GM18873 (cell line): ENCODE data around the gene SLC2A2.

Experiments
- ATAC-seq: cut with Tn5 transposase; IDR thresholded peaks from one replicate; pipeline ENCODE4 v1.9.1; 2021; ENCODE audit warnings: mild to moderate bottlenecking, moderate library complexity, moderate number of reproducible peaks; ENCODE audit not compliant: unreplicated experiment, low FRiP score

The SLC2A2 gene

DNA sequence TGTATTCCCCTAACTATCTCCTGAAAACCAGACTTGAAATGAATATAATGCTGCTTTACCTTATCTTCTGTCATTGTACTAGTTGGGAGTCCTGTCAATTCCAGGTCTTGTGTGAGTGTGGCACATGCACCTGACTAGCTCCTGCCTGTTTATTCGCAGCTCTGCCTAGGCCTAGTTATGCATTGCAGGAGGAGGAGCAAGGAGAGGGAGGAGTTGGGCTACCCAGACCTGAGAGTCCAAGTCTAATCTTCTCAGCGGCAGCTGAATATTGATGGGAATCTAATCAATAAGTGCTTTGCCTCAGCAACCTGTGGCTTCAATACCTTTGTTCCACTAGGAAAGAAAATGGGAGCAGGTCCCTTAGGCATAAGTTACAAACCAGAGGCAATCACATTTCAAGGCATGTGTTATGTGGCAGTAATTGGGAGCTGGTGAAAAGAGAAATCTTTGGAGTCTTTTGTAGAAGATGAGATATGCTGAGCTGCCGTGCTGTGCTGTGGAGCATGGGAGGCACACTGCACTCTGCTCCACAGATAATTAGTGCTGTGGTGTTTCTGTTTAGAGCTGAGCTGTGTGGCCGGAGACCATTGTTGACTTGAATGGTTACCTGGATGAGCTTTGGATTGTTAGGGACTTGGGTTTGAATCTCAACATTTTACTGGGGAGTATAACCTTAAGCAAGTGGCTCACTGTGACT, at the start of gene SLC2A2:
TSS of gene SLC2A2 (minus strand) at position 124 of the 697 bp plus-strand sequence. CDS start at position 74, 50 bp downstream.
- no peak for ATAC-seq

DNA sequence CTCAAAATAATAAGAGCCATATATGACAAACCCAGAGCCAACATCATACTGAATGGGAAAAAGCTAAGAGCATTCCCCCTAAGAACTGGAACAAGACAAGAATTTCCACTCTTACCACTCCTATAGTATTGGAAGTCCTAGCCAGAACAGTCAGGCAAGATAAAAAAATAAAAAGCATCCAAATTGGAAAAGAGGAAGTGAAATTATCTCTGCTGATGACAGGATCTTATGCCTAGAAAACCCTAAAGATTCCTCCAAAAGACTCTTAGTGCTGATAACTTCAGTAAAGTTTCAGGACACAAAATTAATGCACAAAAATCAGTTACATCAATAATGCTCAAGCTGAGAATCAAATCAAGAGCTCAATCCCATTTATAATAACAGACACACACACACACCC, 45.9 kb upstream of the SLC2A2 start:
- ATAC-seq = no peak

DNA sequence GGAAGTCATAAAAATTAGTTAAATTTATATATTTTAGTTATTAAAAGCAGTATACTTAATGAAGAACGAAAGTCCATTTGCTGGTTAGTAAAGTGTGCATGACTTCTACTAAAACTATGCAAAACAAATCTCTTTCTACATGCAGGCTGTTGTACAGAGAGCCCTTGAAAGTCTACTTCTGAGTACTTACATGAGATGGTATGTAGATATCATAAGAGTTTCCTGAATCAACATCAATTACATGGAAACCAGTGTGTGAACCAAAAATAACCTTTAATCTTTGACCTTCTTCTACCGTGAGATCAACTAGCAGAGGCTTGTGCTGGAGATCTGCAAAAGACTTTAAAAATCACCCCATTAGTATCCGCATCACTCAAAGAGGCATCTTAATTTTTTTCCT, 42.1 kb upstream of the SLC2A2 start:
- no peak for ATAC-seq

- ATAC-seq = no peak
Observed at GRCh38 chr3:171066206-171066605, 39.7 kb upstream of the SLC2A2 start.

GRCh38 chr3:171065732-171066131, 39.2 kb upstream of the SLC2A2 start:
- no peak for ATAC-seq

DNA sequence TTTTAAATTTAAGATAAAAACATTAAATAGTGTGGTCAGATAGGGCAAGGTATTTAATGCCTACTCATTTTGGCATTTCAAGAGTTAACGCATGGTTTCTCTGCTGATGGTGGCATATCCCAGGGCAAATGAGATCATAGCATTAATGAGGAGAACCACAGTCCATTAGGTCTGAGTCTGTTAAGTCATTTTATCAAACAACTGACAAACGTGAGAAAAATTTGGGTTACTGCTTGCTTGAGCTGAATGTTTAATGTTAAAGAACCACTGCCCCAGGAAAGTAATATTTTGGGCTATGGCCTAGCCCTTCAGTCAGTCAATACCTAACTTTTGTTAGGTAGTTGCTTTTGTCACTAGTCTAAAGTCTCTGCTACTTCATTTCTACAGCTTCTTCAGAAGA, 37.9 kb upstream of the SLC2A2 start:
- no peak for ATAC-seq

DNA sequence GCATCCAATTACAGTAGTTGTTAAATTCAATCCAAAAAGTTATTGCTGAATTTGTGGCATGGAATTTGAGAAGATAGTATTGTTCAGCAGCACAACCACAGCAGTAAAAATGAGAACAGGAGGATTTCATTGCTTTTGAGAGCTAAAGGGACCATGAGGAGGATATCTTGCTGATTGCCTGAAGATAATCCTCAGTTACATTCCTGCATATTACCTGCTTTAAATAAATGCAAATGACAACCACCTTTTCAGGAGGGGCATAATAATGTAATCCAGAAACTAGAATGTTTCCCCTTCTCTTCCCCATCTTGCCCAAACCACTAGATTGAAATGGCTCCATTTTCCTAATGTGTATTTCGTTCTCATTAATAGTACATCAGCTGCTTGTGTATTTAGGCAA, 35.2 kb upstream of the SLC2A2 start:
- no peak for ATAC-seq

GRCh38 chr3:171059978-171060377, 33.5 kb upstream of the SLC2A2 start:
- ATAC-seq = no peak

- no peak for ATAC-seq
Observed at GRCh38 chr3:171058873-171059603, 32.5 kb upstream of the SLC2A2 start.

DNA sequence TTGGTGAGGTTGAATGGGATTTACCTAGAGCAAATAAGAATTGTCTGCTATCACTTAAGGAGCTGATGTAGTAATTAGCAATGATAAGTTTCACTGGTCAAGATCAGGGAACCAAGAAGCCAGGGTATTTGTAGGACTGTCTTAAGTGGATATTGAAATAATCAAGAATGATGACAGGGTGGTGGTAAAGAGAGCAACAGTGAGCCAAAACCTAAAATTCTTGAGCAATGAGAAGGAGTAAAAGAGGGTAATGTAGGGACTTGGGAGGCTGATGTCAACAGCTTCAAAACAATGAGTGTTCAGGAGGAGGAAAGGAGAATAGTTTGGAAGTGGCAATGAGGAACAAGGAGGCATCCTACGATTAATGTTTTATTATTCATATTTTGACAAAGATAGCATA, 31.5 kb upstream of the SLC2A2 start:
- no peak for ATAC-seq

DNA sequence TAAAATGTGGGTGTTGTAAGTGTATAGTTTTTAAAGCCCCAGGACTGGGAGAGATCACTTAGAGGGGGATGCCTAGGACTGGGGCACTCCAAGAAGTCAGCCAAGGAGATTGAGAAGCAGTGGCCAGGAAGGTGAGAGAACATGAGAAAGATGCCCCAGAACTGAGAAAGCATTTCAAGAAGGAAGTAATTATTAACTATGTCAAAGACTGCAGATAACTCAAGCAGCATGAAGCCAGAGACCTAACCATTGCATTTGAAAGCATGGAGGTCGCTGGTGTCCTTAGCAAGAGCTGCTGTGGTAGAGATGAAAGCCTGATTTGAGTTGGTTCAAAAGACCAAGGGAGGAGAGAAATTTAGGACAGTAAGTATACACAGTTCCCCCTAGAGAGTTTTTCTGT, 30.6 kb upstream of the SLC2A2 start:
- ATAC-seq = no peak

- no peak for ATAC-seq
Observed at GRCh38 chr3:171056528-171056927, 30.0 kb upstream of the SLC2A2 start.

DNA sequence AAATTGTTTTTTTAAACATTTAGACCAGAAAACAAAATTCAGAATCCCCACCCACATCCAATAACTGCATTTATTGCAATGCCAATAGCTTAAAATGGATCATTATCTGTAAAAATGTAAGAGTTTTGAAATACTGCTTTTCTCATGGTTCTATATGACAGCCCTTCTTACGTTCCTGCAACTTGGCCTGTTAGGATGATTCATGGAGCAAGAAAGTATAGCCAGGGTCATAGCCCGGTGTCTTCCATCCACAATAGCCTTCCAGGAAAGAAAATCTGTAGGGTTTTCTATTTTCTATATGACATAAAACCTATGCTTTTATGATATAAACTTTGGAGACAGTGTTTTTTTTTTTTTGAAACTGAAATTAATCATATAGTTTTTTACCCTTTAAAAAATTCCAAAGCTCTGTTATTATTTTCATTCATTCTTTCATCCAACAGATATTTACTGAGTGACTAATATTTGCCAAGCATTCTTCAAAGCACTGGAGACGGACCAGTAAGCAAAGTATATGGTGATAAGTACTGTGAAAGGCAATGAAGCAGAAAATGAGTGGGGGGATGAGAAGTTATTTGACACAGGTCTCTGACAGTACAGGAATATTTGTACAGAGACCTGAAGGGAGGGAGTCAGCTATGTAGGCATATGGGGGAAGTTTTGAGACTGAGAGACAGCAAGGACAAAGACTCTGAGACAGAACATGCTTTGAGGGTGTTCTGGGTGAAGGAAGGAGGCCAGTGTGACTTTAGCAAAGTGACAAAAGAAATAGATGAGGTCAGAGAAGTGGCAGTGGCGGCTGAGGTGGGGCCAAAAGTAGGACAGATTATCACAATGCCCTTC, 29.0 kb upstream of the SLC2A2 start:
- ATAC-seq = no peak

DNA sequence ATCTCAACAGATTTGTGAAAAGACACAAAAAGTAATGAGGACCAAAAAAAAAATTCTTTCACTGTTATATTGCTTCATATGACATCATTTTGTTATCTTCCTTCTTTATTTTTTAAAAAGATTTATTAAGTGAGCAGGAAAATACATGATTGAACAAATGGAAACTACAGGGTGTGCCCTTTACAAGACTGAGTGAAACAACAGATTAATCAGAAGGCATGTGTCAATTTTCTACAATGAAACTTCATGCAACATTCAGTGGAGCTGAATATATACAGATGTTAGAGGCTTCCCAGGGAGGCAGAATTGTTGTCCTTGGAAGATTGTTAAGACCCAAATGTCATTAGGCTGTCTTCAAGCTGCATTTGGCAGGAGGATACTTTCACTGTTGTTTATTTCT, 28.4 kb upstream of the SLC2A2 start:
- ATAC-seq = no peak

DNA sequence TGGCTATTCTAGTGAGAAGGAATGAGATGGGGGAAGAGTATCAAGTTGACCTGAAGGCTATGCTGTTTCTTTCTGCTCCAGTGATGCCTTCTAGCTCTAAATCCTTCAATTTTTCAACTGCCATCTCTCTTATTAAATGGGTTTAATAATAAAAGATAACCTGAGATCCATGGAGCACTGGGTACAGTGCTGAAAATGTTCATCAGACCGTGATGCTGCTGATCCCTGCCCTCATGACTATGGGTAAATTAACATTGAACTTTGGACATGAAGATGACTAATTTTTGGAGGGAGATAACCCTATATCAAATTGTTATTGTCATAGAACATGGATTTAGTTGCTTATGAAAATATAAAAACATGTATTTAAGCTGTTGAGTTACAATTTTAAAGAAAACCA, 27.7 kb upstream of the SLC2A2 start:
- no peak for ATAC-seq

DNA sequence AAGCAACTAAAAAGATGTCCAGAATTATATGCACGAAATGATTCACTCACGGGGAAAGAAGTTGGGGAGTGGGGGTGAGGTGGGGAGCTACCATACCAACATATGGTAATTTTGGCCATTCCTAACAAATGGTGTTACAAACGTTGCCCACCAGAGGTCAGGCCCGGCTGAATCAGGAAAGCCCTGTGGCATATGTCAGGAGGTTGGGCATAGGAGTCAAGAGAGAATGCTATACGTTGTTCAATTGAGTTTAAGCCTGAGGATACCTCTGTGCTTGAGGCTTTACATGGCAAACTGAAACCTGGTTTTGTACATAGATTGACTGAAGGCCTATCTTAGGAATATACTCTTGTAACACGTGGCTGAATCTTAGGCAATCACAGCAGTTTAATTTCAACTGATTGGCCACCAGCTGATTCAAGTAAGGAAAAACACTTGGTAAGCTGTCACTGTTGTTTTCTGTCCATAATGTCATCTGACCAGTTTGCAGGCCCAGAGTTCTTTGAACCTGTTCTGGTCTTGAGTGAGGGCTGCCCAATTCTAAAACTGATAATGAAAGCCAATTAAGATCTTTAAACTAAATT, 23.4 kb upstream of the SLC2A2 start:
- ATAC-seq = peak; percentile 81

DNA sequence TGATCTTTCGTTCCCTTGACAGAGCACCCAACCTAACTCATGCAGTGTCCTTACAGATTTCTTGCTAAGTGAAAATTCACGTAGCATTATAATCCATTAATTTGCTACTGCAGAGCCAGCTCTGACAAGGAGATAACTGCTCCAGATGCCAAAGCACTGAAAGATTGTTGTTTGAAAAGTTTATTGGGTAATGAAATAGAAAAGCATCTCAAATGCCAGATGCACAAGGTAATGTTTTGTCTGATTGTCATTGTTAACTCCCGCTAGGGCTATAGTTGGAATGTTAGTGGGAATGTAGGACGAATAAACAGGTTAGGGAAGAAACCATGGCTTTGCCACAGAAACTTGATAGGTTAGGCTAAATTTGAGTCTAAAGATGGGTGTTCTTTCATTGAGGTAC, 20.2 kb upstream of the SLC2A2 start:
- ATAC-seq = no peak

DNA sequence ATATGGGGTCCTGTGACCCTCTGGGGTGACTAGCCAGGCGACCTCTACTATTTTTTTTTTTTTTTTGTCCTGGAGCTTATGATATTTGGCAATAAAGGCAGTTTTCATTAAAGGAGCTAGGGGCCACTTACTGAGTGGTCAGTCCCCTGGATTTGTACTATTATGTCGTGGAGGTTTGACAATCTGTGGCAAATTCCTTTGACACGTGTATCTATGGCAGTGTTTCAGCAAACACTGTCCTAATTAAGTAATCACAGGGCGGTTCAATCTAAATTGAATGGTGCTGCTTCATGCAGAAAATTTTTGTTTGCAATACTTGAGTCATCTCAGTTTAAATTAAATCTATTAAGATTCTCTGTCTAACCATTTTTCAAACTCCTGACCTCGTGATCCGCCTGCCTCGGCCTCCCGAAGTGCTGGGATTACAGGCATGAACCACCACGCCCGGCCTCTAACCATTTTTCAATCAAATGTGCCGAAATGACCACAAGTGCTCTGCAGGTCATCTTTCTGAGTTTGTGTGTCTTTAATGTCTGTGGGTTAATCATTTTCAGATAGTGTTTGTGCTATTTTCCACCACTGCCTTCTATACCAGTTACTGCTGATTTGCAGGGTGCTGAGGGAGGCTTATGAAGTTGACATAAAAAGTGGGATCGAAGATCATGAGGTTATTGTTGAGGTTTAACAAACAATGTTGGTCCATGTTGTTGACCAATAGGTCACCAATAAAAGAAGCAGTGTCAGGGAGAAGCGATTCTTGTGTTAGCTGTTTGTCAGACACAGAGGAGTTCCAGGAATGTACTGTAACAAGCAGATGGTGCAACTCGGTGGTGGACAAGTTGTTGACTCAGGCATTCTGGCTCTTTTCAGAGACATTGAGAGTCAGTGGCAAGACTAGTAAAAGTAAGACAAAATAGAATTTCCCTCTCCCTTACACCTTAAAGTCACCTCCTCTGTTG, 18.6 kb upstream of the SLC2A2 start:
- no peak for ATAC-seq

DNA sequence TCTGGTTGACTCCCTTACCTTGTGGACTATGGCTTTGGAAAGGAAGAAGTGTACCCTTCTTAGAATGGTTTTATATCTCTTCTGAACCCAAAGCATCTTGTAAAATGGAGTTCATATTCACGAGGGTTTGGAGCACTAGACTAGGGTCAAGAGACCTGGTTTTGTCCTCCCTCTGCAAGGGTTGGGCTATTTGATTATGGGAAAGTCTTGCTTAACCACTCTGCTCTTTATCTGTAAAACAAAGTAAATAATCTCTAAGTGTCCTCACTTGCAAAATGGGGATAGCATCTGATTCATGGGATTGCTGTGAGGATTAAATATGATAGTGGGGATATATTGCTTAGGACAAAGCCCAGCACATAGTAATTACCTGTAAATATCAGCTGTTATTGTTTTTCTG, 17.9 kb upstream of the SLC2A2 start:
- no peak for ATAC-seq

GRCh38 chr3:171039674-171040073, 13.2 kb upstream of the SLC2A2 start:
- ATAC-seq = no peak
